Activated CD4-positive, alpha-beta T cell treated with anti-CD3 and anti-CD28 coated beads, Interleukin-10, Interleukin-2, amounts not matched to agents 100 ng/mL and 50 ng/mL, durations not matched to agents 16 hours and 8 hours (primary cell): Measurements from ENCODE around the gene NR6A1.

Experiments used
- DNase-seq: peaks from one replicate; pipeline ENCODE4 v3.0.0-alpha.2; 2020

NR6A1 gene

GRCh38 chr9:124511891-124512805, 259.0 kb downstream of the NR6A1 start:
- no peak for DNase-seq

- no peak for DNase-seq
Observed at GRCh38 chr9:124511426-124511840, 259.7 kb downstream of the NR6A1 start.

- DNase-seq = no peak
Observed at GRCh38 chr9:124510650-124511425, 260.3 kb downstream of the NR6A1 start.

- DNase-seq = no peak
Observed at GRCh38 chr9:124507880-124508423, 263.2 kb downstream of the NR6A1 start.

- DNase-seq = no peak
Observed at GRCh38 chr9:124506931-124507879, 263.9 kb downstream of the NR6A1 start, which contains the start of gene NR5A1. NR5A1 (minus strand) TSS chr9:124507399; CDS start chr9:124503395, 4,004 bp downstream.

GRCh38 chr9:124506433-124506832, 264.7 kb downstream of the NR6A1 start:
- DNase-seq = no peak

- DNase-seq = no peak
Observed at GRCh38 chr9:124505901-124506346, 265.2 kb downstream of the NR6A1 start.

GRCh38 chr9:124505006-124505900, 265.9 kb downstream of the NR6A1 start:
- DNase-seq = no peak

- no peak for DNase-seq
Observed at GRCh38 chr9:124504530-124505005, 266.5 kb downstream of the NR6A1 start.

- no peak for DNase-seq
Observed at GRCh38 chr9:124503713-124504529, 267.2 kb downstream of the NR6A1 start.

- DNase-seq = no peak
Observed at GRCh38 chr9:124502711-124503702, 268.1 kb downstream of the NR6A1 start.

- no peak for DNase-seq
Observed at GRCh38 chr9:124501771-124502320, 269.3 kb downstream of the NR6A1 start.

GRCh38 chr9:124500796-124501611, 270.1 kb downstream of the NR6A1 start:
- DNase-seq = peak; percentile 25

- no peak for DNase-seq
Observed at GRCh38 chr9:124500028-124500795, 270.9 kb downstream of the NR6A1 start.

- no peak for DNase-seq
Observed at GRCh38 chr9:124499216-124499615, 271.9 kb downstream of the NR6A1 start.

GRCh38 chr9:124498499-124499146, 272.5 kb downstream of the NR6A1 start:
- no peak for DNase-seq
